Nucleus accumbens (tissue), 56 donors: Measurements from ENCODE around the gene TMEM185B.
A peak's percentile ranks its signal among the peaks of the same experiment; 100 is the strongest.
"Not testable (repeated sequence)": the region's sequence is repeated elsewhere in the genome, so short reads cannot be mapped to it uniquely, and the experiment has no call there.

ENCODE experiments used
- DNase-seq, 56 donors: peaks; one replicate each; lab custom pipeline; 2025; lab: John Stamatoyannopoulos, UW

The TMEM185B gene

DNA sequence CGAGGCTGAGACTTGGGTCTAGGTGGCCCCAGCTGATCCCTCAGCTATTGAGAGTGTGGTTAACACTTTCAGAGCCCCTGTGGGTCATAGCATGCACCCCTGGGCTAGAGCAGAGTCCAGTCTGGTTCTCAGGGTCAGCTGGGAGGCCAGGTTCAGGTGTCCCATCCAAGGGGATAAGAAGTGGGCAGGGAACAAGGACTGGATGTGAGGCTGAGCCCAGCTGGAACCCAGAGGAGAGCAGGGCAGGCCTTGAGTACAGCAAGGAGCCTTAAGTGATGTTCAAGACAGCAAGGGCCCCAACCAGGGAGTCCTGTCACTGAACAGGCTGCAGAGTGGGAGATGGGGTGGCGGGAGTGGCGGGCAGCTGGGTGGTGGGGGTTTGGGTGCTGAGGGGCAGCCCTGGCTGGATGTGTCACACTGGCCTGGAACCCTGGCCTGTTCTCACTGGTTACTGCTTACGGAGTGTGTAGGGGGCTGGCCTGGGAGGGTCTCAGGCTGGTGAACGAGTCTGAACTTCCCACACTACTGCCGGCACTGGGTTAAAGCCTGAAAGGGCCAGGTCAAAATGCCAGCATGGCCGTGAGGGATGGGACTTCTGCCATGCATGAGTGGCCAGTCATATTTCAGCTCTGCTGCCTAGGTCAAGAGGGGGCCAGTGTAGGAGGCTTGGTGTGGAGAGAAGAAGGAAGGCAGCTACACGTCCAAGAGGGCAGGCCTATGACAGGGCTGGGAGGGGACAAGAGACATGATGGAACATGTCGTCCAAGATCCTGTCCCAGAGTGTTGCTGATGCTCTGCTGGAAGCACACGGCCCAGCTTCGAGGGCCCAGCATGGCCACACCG, 13.6 kb downstream of the TMEM185B start:
- no peak for DNase-seq

- no peak for DNase-seq
Observed at GRCh38 chr2:120208381-120209353, 14.5 kb downstream of the TMEM185B start.

GRCh38 chr2:120206022-120206581, 17.1 kb downstream of the TMEM185B start:
- peak in 2 of 56 donors; percentile 4 to 6 for DNase-seq

DNA sequence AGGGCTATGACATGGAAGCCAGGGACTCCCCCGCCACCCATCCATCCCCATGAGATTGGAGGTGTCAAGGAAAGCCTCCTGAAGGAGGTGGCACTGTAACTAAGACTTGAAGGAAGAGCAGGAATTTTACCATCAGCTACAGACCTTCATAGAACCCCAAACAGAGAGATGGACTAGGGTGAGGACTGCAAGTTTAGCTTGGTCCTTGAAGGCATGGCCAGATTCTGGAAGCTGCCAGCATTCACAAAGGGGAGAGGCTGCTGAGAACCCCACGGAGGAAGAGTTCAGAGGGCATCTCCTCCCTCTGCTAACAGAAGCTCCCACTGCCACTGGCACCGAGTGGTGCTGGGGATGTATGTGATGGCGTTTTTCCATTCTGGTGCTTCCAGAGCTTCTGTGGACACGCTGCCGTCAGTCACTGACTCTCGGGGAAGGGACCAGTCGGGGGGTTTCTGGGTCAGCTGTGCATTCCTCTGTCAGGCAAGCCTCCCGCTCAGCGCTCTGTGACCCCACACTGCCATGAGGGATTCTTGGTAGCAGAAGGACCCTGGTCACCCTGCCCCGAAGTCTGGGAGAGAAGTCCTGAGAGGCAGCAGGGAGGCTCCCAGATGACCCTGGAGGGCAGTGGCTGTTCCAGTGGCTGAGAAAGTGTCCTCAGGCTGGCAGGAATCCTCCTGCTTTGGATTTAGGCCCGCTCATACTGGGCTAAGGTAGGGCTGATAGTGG, 18.1 kb downstream of the TMEM185B start:
- no peak for DNase-seq

- no peak for DNase-seq
Observed at GRCh38 chr2:120204417-120204816, 18.8 kb downstream of the TMEM185B start.

- DNase-seq, result no peak
Observed at GRCh38 chr2:120204022-120204405, 19.2 kb downstream of the TMEM185B start.

DNA sequence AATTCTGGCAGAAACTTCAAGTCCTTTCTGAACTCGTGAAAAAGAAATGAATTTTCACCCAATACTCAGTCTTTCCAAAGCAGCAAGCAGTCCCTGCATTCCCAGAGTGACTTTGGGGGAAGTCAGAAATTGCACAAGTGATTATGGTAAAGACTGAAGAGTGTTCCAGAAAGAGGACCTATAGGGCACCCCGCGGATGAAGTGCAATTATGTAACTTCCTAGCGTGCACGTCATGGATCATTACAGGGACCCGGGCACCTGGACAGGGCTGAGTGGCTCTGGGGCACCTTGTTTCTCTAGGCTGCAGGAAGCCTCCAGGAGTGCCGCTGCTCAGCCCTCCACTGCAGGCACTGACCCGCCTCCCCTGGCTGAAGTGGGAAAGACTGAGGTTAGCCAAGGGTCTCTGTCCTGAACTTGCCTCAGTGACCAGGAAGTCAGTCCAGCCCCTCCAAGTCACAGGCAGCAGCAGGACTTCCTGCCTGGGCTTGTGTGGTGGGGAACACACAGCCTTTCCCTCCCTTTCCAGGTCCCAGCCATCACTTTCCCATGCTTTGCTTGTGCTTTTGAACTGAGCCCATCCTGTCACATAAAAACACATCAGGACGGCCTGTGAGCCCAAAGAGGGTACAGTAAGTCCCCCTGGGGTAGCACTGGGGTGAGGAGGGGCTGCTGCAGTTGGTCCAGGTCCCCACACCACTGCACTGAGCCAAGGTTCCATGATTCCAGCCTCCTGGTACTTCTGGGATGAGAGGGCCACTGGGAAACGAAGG, 19.8 kb downstream of the TMEM185B start:
- DNase-seq, result no peak

DNA sequence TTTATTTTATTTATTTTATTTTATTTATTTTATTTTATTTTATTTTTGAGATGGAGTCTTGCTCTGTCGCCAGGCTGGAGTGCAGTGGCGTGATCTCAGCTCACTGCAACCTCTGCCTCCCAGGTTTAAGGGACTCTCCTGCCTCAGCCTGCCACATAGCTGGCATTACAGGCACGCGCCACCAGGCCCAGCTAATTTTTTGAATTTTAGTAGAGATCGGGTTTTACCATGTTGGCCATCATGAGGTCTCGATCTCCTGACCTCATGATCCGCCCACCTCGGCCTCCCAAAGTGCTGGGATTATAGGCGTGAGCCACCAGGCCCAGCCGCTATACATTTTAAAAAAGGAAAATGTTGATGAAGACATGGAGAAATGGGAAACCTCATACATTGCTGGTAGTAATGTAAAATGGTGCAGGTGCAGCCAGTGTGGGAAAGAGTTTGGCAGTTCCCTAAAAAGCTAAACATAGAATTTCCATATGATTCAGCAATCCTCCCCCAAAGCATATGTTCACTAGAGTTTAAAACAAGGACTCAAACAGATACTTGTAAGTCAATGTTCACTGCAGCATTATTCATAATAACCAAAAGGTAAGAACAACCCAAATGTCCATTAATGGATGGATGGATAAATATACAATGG, 23.3 kb downstream of the TMEM185B start:
- not testable (repeated sequence) for DNase-seq

DNA sequence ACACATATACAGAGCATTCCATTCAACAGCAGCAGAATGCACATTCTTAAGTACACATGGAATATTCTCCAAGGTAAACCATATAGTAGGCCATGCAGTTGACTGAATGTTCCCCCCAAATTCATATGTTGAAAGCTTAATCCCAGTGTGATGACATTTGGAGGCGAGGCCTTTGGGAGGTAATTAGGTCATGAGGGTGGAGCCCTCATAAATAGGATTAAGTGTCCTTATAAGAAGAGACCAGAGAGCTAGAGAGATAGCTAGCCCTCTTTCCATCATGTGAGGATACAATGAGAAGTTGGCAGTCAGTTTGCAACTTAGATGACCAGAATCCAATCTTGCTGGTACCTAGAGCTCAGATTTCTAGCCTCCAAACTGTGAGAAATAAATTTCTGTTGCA, 27.6 kb downstream of the TMEM185B start:
- no peak for DNase-seq

GRCh38 chr2:120192280-120192679, 30.9 kb downstream of the TMEM185B start:
- DNase-seq, result no peak

GRCh38 chr2:120189189-120189588, 34.0 kb downstream of the TMEM185B start:
- no peak for DNase-seq

- no peak for DNase-seq
Observed at GRCh38 chr2:120182019-120182560, 41.1 kb downstream of the TMEM185B start.

DNA sequence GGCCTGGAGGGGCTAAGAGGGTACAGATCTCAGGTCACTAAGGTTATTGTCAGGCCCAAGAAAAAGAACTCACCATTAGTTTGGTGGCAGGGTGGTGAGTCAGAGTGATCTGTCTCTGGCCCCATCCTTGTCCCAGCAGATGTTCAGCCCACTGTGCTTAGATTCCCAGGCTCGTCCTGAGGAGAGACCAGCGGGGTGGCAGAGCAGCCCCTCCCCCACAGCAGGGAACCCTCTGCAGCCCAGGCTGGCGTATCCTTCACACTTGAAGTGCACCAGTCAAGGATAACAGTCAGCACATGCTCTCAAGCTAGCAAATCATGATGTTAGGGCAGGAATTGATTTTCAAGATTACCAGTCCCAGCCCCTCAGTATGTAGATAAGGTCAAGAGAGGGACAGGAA, 43.1 kb downstream of the TMEM185B start:
- DNase-seq, result no peak

GRCh38 chr2:120179396-120179795, 43.8 kb downstream of the TMEM185B start:
- no peak for DNase-seq

DNA sequence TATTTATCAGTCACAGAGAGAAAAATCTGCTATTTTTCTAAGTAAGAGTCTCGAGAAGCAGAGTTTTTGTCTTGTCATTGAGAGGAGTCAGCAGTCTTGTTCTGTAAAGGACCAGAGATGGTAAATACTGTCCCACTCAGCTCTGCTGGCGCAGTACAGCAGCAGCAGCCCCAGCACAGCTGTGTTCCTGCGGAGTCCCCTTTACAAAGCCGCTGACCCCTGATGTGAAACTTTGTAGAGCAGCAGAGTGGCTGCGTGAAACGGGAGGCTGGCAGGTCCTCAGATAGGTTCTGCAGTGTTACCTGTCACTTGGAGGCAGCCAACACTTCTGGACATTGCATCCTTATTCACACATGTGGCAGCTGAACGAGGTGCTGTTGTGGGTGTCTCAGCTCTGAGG, 45.2 kb downstream of the TMEM185B start:
- no peak for DNase-seq

DNA sequence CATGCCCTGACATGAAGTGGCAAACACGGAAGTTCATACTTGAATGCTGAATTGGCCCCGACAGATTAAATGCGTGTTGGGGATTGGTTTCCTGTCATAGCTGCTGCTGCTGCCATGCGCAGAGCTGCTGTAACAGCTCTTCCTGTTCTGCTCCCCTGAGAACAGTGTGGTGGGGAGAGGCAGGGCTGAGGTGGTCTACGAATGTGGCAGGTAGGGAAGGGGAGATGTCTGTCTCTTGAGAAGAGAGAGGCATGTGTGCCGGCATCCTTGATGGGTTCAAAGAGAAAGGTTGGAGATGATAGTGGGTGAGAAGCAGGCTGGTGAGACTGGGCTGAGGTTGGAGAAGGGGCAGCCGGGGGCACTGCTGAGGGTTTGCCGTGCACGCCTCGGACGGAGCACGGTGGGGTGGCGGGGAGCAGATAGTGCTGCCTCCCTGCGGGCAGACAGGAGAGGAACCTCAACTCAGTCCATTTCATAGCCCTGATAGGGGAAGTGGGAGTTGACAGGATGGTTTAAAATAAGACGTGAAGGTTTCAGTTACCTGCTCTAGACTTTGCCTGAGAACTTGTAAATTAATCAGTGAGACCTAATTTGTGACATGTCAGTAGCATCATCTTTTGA, 46.1 kb downstream of the TMEM185B start:
- peak in 4 of 56 donors; percentile 4 to 17 (median 10) for DNase-seq

GRCh38 chr2:120176526-120176925, 46.7 kb downstream of the TMEM185B start:
- no peak for DNase-seq

DNA sequence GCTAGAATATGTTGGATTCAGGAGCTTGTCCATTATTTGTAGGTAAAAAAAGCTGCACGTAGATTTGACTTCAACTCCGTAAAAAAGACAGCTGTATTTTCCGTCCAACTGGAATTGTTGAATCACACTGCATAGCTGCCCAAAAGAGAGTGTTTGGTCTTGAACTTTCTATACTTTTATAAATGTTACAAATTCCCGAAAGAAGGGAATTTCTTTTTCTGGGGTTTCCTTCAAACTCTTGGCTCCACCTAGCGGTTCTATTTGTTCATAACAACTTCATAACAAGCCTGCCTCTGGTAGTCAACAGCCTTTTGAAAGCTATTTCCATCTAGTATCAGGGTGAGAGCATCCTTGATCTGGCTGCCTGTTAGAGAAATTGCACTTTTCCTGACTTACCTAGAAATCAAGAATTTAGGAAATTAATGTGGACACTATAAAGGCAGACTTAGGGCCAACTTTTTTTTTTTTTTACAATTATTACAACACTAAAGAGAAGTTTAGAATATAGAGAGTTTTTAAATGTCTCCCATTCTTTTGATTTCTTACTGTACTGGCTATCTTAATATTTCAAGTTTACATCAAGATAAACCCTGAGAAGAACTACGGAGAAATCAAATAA, 48.1 kb downstream of the TMEM185B start:
- peak in 4 of 56 donors; percentile 2 to 21 (median 9) for DNase-seq
